Smooth muscle cell (in vitro differentiated cells): ENCODE measurements around the gene PHLDB3. TPM values are rescaled to one million over a fixed set of nuclear protein-coding genes. Genes with fewer than 3 reads are reported as not detected.
A peak's percentile ranks its signal among the peaks of the same experiment; 100 is the strongest.

Experiments used
- DNase-seq: peaks from one replicate; lab custom pipeline; 2025; ENCODE audit not compliant: unreplicated experiment; lab: John Stamatoyannopoulos, UW
- H2AFZ ChIP-seq: fragments of 200-600 bp; sonication (generic); 2 replicates; pipeline ENCODE4 v1.6.0; 2016; ENCODE audit warnings: antibody characterized with exemption, low read depth, mild to moderate bottlenecking
- H3F3A ChIP-seq: fragments of 200-600 bp; sonication (generic); 2 replicates; pipeline ENCODE4 v1.6.0; 2017; ENCODE audit warnings: antibody characterized with exemption, low read depth
- H3K27ac ChIP-seq: fragments of 200-600 bp; sonication (generic); 2 replicates; pipeline ENCODE4 v1.5.1; 2016; ENCODE audit warnings: low read depth, mild to moderate bottlenecking
- H3K27me3 ChIP-seq: fragments of 200-600 bp; sonication (generic); 2 replicates; pipeline ENCODE4 v1.6.1; 2016; ENCODE audit warnings: low read depth, mild to moderate bottlenecking
- H3K36me3 ChIP-seq: fragments of 200-600 bp; sonication (generic); 2 replicates; pipeline ENCODE4 v1.5.1; 2016; ENCODE audit warnings: low read depth
- H3K4me1 ChIP-seq: fragments of 200-600 bp; sonication (generic); 2 replicates; pipeline ENCODE4 v1.5.1; 2016; ENCODE audit warnings: low read depth
- H3K4me2 ChIP-seq: fragments of 200-600 bp; sonication (generic); 2 replicates; pipeline ENCODE4 v1.6.0; 2016; ENCODE audit warnings: mild to moderate bottlenecking
- H3K4me3 ChIP-seq: fragments of 200-600 bp; sonication (generic); 2 replicates; pipeline ENCODE4 v1.5.1; 2016; ENCODE audit warnings: mild to moderate bottlenecking
- H3K79me2 ChIP-seq: fragments of 200-600 bp; sonication (generic); 2 replicates; pipeline ENCODE4 v1.6.0; 2016; ENCODE audit warnings: low read depth, mild to moderate bottlenecking
- H3K9ac ChIP-seq: fragments of 200-600 bp; sonication (generic); 2 replicates; pipeline ENCODE4 v1.6.0; 2016; ENCODE audit warnings: low read depth
- H3K9me3 ChIP-seq: fragments of 200-600 bp; sonication (generic); replicated peaks from 2 replicates; pipeline ENCODE4 v1.5.1; 2016; ENCODE audit warnings: low read depth
- H4K20me1 ChIP-seq: fragments of 200-600 bp; sonication (generic); 2 replicates; pipeline ENCODE4 v1.6.0; 2016; ENCODE audit warnings: low read depth
- CTCF ChIP-seq: fragments of 200-600 bp; sonication (generic); IDR thresholded peaks from 2 replicates; pipeline ENCODE4 v1.5.1; 2017; ENCODE audit warnings: borderline replicate concordance, mild to moderate bottlenecking, antibody characterized with exemption; ENCODE audit not compliant: insufficient read depth, poor library complexity, severe bottlenecking
- WGBS: methylation state at CpG from one replicate; pipeline ENCODE4 v1.1.7; 2016; ENCODE audit warnings: low lambda C conversion rate; 5-methylcytosine and 5-hydroxymethylcytosine counted together
- polyA plus RNA-seq: library from polyadenylated mRNA; unstranded; fragments of >200 nt; fragmentation: Nextera tagmentation; extraction: Ambion mirVana; gene quantifications from 2 replicates; pipeline ENCODE4 v1.2.1, GENCODE V29; 2016
- total RNA-seq: library from RNA; depleted of rRNA; stranded (reverse); fragments of >200 nt; gene quantifications from 2 replicates; pipeline ENCODE4 v1.2.3, GENCODE V29; 2014

Gene PHLDB3
- total and polyA plus RNA-seq, 2 experiments from 2014 or later: 7.2 to 8.6 TPM

GRCh38 chr19:43454031-43454430 lies 50.5 kb downstream of the PHLDB3 start:
- TF ChIP-seq CTCF: no peak
- no peaks in the 10 kb centered on the region for H3K79me2 ChIP-seq
- 92% methylated on average over 2 of the region's 2 CpGs for WGBS
- H3F3A ChIP-seq: no peaks in the 10 kb centered on the region
- no peaks in the 10 kb centered on the region for H3K27me3 ChIP-seq
- no peak for DNase-seq
- no peak overlapping the region for H3K4me2 ChIP-seq
- no peaks in the 10 kb centered on the region for H3K9me3 ChIP-seq
- H4K20me1 ChIP-seq: no peaks in the 10 kb centered on the region
- no peak overlapping the region for H3K9ac ChIP-seq
- no peak overlapping the region for H3K4me3 ChIP-seq
- no peak overlapping the region for H3K27ac ChIP-seq
- H2AFZ ChIP-seq: no peak overlapping the region
- no peaks in the 10 kb centered on the region for H3K36me3 ChIP-seq
- H3K4me1 ChIP-seq: no peaks in the 10 kb centered on the region

GRCh38 chr19:43452582-43452981 lies 52.0 kb downstream of the PHLDB3 start:
- H2AFZ ChIP-seq: no peak overlapping the region
- WGBS: 55% methylated on average over 3 of the region's 3 CpGs
- H3K4me3 ChIP-seq: no peak overlapping the region

DNA sequence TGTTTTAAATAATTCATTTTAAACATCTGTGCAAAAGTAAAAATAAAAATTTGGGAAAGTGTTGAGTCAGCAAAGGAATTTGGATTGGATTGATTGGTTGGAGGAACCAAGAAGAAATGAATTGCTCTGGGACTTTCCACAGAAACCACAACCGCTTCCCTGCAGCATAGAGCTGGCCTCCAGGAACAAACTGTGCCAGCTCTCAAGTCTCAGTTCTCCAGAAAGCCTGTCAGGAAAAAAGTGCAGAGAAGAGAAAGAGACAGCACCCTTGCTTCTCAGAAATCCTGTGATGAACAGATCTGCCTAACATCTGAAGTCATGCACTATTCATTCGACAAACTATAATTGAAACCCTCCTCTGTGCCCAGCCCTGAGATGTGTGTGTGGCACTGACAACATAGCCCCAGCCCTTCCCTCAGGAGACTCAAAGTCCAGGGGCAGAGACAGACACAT lies 54.0 kb downstream of the PHLDB3 start:
- no peaks in the 10 kb centered on the region for H3K79me2 ChIP-seq
- H3K9me3 ChIP-seq: no peaks in the 10 kb centered on the region
- no peaks in the 10 kb centered on the region for H3F3A ChIP-seq
- TF ChIP-seq CTCF: no peak
- no peaks in the 10 kb centered on the region for H3K4me1 ChIP-seq
- H3K9ac ChIP-seq: no peak overlapping the region
- H3K4me2 ChIP-seq: no peak overlapping the region
- H2AFZ ChIP-seq: peak overlapping the region; percentile 37
- H3K27ac ChIP-seq: peak overlapping the region; percentile 38
- no peaks in the 10 kb centered on the region for H4K20me1 ChIP-seq
- H3K36me3 ChIP-seq: no peaks in the 10 kb centered on the region
- no peaks in the 10 kb centered on the region for H3K27me3 ChIP-seq
- DNase-seq: no peak
- no peak overlapping the region for H3K4me3 ChIP-seq
- 68% methylated on average over 2 of the region's 2 CpGs for WGBS

More at GRCh38 chr19:43452582-43452981, 52.0 kb downstream of the PHLDB3 start:
- Histone ChIP-seq H3K27ac (no peak overlapping the region), H3K4me2 (no peak overlapping the region), H4K20me1 (no peaks in the 10 kb centered on the region), H3K4me1 (no peaks in the 10 kb centered on the region), H3K36me3 (no peaks in the 10 kb centered on the region), H3K9me3 (no peaks in the 10 kb centered on the region), H3K27me3 (no peaks in the 10 kb centered on the region), H3K79me2 (no peaks in the 10 kb centered on the region), H3F3A (no peaks in the 10 kb centered on the region), H3K9ac (no peak overlapping the region)
- no peak for TF ChIP-seq CTCF
- no peak for DNase-seq

GRCh38 chr19:43447655-43448054 lies 56.9 kb downstream of the PHLDB3 start:
- TF ChIP-seq CTCF: no peak
- H3K4me2 ChIP-seq: no peak overlapping the region
- WGBS: 89% methylated on average over 9 of the region's 9 CpGs
- no peaks in the 10 kb centered on the region for H3K36me3 ChIP-seq
- no peaks in the 10 kb centered on the region for H3F3A ChIP-seq
- no peaks in the 10 kb centered on the region for H3K9me3 ChIP-seq
- no peaks in the 10 kb centered on the region for H4K20me1 ChIP-seq
- no peaks in the 10 kb centered on the region for H3K27me3 ChIP-seq
- H3K79me2 ChIP-seq: no peaks in the 10 kb centered on the region
- no peak for DNase-seq
- no peaks in the 10 kb centered on the region for H3K4me1 ChIP-seq
- no peak overlapping the region for H3K9ac ChIP-seq
- H3K27ac ChIP-seq: no peak overlapping the region
- H2AFZ ChIP-seq: no peak overlapping the region
- H3K4me3 ChIP-seq: no peak overlapping the region
